ENCODE measurements around the gene SYT17.

DNA sequence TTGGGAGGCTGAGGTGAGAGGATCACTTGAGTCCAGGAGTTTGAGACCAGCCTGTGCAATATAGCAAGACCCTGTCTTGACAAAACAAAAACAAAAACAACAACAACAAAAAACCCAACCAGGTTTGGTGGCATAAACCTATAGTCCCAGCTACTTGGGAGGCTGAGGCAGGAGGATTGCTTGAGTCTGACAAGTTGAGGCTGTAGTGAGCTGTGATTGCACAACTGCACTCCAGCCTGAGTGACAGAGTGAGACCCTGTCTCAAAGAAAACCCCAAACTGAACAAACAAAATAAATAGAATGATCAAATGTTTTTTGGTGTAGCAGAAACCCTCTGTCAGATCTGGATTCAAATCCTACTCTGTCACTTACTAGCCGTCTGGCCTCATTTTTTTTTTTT, 16.0 kb upstream of the SYT17 start:
- TF ChIP-seq CTCF (IDR thresholded peaks at IDR 0.05; ENCODE audit: low read depth, low read length, poor library complexity, severe bottlenecking) (no peak), EZH2phosphoT487 (IDR thresholded peaks at IDR 0.05; ENCODE audit: borderline replicate concordance, low read length) (no peak)

All from DOHH2 (cell line).